Activated CD4-positive, CD25-positive, alpha-beta regulatory T cell (primary cell): Measurements from ENCODE around the gene PHF12.
A peak's percentile ranks its signal among the peaks of the same experiment; 100 is the strongest.

ENCODE experiments used
- DNase-seq, 4 experiments: peaks; one replicate each; lab custom pipeline; 2025; lab: John Stamatoyannopoulos, UW

Gene PHF12

GRCh38 chr17:28951428-28951990, at the start of gene PHF12:
Gene PHF12, minus strand, starts transcription at chr17:28951518. Its CDS starts 558 bp downstream, at chr17:28950960.
- peak; percentile 97 to 99 (median 98) for DNase-seq

- DNase-seq, result no peak
Measured at GRCh38 chr17:29000973-29001372, 49.7 kb upstream of the PHF12 start.

DNA sequence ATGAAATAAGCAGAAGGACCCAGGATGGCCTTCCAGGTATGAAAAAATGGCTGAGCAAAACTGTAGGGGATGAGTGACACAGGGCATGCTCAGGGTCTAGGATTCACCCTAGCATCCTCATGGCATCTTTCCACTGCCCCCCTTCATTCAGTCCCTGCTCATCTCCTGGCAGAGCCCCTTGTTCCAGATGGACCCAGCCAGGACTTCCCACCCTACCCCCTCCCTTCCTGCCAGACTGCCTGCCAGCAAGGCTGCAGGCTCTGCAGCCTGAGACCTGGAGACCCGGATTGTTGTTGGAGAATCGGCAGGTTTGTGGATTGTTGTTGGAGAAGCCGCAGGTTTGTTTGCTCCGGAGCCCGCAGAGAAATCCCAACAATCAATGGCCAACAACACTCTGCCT, 47.9 kb upstream of the PHF12 start:
- DNase-seq, result no peak

DNA sequence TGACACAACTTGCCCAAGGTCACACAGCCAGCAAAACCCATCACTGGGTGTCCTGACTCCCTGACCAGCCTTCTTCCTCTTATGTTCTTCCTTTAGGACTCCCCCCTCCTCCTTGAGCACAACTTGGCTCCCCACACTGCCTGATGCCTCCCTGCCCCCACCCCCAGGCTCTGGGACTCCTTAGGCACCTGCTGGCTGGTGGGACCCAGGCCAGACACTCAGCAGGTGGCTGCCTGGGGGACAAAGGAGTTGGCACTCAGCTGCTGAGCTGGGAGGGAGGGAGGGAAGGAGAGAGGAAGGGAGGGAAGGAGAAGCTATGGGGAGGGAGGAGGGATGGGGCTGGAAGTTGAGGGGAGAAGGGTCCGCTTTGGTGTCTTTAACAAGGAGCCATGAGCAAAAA, 46.5 kb upstream of the PHF12 start:
- DNase-seq, result no peak

DNA sequence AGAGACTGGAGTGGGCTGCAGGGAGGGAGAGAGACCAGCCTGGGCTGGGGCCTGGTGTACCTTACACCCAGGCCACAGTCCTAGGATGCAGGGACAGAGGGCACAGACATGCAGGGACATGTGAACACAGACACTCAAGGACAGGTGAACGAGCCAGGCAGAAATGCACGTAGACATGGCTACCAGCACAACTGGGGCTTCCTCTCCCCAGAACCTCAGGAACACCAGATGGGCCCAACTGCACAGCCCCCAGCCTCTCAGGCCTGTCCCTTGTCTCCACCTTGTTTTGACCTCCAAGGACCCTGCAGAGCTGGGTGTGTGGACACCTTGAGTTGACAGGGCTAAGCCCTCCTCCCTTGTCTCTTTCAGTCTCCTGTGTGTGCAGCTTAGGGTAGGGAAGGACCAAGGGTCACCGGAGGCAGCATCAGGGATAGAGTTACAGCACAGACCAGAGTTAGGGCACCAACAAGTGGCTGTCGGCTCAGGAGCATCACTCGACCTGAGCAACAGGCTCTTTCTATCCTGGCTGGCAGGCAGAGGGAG, 45.3 kb upstream of the PHF12 start:
- DNase-seq, result no peak

- no peak for DNase-seq
Measured at GRCh38 chr17:28993645-28994426, 42.5 kb upstream of the PHF12 start.

DNA sequence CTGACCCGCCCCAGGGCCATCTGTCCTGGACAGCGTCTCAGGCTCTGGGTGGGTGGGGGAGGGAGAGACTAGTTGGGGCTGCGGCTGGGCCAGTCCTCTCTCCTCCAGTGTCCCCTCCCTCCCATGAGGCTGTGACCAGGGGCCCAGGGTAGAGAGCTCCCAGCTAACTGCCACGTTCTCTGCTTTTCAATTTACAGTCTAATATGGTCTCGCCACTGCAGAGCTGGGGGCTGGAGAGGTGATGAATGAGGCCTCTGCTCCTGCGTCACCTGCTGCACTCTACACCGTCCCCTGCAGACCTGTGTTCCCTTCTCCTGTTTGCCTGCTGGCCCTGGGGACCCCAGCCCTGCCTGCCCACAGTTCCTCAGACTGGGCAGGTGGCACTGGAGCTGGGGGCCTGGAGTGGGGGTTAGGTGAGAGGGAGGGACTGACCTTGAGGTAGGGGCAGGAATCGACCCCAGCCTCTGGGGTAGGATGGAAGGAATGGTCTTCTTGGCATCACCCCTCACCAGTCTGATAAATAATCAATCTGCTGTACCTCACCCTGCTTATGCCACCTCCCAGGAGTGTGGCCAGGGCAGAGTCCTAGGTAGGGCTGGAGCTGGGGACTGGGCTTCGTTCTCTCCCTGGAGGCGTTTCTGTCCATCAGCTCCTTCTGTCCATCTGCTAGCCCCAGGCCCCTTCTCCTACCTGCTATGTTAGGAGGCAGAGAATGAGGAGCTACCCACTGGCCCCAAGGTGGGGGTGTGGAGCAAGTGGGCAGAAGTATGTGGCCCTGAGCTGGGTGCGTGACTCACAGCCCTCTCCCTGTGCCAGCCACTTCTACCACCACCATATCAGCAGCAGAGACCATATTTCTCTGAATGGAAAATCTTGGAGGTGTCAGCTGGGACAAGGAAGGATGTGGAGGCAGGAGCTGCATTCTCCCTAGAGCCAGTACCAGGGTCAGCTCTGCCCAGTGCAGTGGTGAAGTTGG, 41.6 kb upstream of the PHF12 start:
- DNase-seq, result no peak

DNA sequence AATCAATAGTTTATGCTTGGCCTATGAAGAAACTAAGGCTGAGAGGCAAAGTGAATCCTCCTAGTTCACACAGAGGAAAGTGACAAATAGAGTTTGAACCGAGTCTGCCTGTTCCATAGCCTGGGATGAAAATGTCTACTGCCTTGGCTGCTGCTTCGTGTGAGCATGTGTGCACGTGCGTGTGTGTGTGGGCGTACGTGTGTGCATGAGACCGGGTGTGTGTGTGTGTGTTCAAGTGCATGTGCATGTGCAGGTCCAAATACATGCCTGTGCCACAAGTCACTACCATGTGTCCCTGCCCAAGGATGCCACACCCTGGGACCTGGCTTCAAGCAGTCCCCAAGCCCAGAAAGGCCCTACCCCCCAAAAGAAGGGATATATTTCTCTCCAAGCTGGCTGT, 40.9 kb upstream of the PHF12 start:
- DNase-seq, result no peak

GRCh38 chr17:28991779-28992178, 40.5 kb upstream of the PHF12 start:
- DNase-seq, result no peak

DNA sequence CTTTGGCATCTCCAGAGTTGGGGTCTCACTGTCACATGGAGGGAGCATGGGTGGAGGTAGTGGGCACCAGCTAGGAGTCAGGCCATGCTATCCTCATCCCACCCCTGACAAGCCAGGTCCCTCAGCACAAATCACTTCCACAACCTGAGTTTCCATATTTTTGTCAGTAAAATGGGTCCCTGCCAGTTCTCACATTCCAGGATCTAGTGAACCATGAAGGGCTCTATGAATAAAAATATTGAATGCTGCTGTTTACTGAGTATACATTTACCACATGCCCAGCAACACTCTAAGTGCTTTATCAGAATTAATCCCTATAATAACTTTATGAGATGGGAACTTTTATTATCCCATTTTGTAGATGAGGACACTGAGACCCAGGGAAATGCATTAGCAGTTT, 37.7 kb upstream of the PHF12 start:
- no peak for DNase-seq

- DNase-seq, result no peak
Measured at GRCh38 chr17:28988475-28988874, 37.2 kb upstream of the PHF12 start.

- no peak for DNase-seq
Measured at GRCh38 chr17:28986714-28987655, 35.7 kb upstream of the PHF12 start.

- DNase-seq, result no peak
Measured at GRCh38 chr17:28985950-28986713, 34.8 kb upstream of the PHF12 start.

GRCh38 chr17:28983286-28984230, 32.2 kb upstream of the PHF12 start:
- no peak for DNase-seq

GRCh38 chr17:28982131-28982793, 30.9 kb upstream of the PHF12 start:
- peak in 2 of 4 experiments; percentile 24 to 32 for DNase-seq

DNA sequence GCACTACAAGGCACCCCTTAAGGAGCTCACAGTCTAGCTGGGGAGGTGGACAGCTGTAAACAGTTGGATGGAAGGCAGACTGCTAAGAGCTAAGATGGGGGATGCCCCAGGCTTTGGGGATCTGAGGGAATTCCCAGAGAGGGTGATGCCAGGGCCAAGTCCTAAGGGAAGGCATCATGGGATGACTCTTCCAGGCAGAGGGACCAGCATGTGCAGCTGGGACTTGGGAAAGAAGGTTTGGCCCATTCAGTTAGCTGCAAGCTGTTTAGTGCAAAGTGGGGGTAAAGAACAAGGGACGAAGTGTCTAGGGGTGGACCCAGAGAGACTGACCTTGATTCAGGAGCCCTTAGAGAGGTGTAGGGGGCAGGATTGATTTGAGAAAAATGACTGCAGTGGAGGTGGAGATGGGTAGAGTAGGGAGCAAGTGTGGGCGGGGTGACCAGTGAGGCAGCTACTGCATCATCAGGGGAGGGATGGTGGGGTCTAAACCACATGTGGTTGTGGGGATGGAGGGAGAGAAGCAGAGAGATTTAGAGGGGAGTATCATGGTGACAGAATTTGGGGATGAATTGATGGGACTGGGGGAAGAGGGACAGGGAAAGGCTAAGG, 27.1 kb upstream of the PHF12 start:
- no peak for DNase-seq

DNA sequence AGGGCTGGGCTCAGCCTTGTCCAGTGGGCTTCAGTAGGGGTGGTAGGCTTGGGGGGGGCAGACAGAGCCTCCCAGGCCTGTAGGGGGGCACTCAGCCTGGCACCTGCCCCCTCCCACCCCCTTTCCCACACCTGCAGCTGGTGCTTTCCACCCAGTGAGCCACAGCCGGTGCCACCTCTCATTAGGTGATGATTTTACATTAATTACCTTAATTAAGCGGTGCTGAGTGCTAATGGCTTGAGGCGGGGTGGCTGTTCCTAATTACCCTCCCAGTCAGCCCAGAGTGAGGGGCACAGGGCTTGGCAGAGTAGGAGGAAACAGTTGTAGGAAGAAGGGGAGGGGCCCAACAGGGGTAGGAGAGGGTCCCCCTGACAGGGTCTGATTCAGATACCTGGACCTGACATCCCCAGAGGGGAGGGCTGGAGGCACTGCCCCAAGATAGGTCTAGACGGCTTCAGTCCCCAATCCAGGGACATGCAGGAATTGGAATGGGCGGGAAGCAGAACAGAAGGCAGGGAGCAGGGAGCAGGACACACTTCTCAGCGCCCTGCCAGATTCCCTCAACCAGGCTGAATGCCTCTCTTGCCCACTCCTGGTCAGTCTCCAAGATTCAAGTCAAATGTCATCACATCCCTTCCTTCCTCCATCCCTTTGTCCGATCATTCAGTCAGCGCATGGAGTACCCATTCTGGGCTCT, 26.5 kb upstream of the PHF12 start:
- no peak for DNase-seq

DNA sequence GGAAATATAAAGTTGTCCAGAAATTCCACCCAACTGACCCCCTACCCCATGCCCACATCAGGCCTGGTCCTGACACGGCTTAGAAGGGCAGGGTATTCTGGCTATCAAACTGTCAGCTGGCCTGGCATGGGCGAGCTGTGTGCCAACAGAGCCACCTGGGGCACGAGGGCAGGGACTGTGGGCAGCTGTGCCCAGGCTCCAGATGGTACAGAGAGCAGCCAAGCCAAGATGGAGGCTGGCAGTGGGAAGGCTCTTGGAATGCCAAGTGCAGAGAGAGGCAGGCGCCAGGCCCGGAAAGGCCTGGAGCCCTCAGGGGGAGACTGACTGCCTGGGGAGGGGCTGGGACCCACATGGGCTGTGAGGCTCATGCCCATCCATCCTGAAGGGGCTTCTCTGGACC, 24.3 kb upstream of the PHF12 start:
- no peak for DNase-seq
